ENCODE data around the gene VWA1. TPM values are rescaled to one million over a fixed set of nuclear protein-coding genes. Genes with fewer than 3 reads are reported as not detected.
"Not testable (repeated sequence)": the region's sequence is repeated elsewhere in the genome, so short reads cannot be mapped to it uniquely, and the experiment has no call there.

The VWA1 gene
- polyA plus RNA-seq, 3 donors: 61.7 to 76.0 (median 75.6) TPM

GRCh38 chr1:1480488-1480867, 45.0 kb downstream of the VWA1 start:
- DNase-seq: not testable (repeated sequence)

- DNase-seq: not testable (repeated sequence)
Measured at GRCh38 chr1:1481811-1482210, 46.3 kb downstream of the VWA1 start.

DNA sequence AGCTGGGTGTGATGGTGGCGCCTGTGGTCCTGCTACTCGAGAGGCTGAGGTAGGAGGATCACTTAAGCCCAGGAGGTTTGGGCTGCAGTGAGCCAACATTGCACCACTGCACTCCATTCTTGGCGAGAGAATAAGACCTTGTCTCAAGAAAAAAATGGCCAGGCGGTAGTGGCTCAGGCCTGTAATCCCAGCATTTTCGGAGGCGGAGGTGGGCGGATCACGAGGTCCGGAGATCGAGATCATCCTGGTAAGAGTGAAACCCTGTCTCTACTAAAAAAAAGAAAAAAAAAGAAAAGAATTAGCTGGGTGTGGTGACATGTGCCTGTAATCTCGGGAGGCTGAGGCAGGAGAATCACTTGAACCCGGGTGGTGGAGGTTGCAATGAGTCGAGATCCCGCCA, 47.4 kb downstream of the VWA1 start:
- no peak for DNase-seq

GRCh38 chr1:1483714-1484113, 48.2 kb downstream of the VWA1 start:
- no peak for DNase-seq

DNA sequence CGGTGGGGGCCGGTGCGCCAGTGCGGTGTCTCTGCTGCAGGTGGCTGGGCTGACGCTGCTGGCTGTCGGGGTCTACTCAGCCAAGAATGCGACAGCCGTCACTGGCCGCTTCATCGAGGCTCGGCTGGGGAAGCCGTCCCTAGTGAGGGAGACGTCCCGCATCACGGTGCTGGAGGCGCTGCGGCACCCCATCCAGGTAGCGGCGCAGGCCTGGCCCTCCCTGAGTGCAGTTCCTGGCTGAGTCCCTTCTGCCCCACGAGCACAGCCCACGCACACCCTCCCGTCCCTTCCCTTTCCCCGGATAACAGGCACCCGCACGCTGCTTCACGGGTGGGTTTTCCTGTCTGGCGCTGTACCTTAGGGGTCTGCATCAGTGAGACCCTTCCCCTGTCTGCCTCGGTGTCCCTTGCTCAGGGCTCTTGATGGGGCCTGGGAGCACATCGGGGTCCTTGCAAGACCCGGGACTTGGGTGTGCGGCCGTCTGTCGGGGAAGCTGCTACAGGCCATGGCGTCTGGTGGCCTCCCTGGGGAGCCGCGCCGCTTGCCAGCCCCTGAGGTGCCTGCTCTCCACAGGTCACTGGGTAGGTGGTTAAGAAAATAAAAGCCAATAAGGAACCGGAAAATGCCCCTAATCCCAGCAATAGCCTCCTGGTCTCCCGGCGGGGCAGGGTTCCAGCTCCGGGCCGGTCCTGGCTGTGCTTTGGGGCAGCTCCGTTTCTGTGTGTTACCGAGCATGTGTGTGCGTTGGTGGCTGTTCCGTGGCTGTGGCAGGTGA, 49.7 kb downstream of the VWA1 start:
- not testable (repeated sequence) for DNase-seq

DNA sequence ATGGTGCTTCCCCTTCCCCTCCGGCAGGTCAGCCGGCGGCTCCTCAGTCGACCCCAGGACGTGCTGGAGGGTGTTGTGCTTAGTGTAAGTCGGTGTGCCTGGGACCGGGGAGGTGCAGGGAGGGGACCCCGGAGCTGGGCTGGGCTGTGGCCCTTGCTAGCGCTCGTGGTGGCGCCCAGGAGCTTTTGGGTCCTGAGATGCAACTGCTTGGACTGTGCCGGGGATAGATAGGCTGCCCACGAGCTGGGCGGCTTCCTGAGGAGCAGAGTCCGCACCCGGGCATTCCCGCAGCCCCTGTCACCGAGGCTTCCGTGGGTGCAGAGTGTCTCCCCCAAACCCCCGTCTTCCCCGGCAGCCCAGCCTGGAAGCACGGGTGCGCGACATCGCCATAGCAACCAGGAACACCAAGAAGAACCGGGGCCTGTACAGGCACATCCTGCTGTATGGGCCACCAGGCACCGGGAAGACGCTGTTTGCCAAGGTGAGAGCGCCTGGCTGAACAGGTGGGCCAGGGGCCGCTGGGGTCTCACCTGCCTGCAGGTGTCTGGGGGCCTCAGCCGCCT, 50.3 kb downstream of the VWA1 start:
- not testable (repeated sequence) for DNase-seq

DNA sequence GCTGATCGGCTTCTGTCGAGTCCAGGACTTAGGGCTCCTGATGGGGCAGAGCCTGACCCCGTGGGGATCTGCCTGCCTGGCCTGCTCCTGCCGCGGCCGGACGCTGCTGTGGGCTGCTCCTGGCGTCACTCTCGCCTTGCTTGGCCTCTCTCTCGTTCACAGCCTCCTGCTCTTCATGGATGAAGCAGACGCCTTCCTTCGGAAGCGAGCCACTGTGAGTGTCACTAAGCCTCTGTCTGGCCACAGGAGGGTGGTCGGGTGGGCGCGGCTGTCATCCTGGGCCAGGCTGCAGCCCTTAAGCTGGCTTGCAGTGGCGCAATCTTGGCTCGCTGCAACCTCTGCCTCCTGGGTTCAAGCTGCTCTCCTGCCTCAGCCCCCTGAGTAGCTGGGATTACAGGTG, 52.2 kb downstream of the VWA1 start:
- no peak for DNase-seq

DNA sequence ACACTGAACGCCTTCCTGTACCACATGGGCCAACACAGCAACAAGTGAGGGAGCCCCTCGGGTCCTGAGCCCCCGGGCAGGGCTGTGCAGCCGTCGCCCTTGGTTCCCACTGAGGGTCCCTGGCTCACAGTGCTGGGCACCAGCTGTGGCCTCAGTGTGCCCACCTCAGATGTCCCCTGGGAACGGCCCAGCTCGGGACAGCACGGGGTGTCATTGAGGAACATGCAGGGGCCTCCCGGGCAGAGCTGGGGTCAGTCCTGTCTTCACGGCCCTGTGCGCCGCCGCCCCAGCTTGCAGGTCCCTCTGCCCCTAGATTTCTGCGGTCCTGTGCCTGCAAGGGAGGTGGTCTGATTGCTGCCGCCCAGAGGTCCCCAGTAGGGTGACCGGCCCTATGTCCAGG, 53.7 kb downstream of the VWA1 start:
- DNase-seq: no peak

GRCh38 chr1:1489861-1490260, 54.4 kb downstream of the VWA1 start:
- DNase-seq: no peak

DNA sequence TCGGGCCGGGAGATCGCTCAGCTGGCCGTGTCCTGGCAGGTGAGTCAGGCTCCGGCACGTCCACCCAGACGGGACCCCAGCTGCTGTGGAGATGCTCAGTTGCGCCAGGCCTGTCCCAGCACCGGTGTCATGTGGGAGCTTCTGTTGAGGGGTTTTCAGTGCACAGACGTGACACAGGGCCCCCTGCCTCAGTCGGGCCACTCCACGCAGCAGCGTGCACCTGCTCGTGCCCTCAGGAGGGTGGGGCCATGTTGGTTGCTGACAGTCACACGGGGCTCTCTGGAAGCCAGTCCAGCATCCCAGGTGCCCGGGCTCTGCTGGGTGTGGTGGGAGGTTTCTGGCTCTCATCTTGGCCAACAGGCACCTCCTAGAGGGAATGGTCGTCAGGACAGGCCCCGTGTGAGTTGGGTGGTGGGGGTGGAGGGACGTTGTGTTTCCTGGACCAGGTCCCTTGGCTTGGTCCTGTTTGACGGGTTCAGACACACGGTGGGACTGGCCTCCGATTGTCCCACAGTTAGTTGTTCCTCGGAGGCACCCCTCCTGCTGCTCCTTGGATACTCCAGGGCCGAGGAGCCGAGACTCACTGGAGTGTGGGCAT, 55.2 kb downstream of the VWA1 start:
- no peak for DNase-seq

DNA sequence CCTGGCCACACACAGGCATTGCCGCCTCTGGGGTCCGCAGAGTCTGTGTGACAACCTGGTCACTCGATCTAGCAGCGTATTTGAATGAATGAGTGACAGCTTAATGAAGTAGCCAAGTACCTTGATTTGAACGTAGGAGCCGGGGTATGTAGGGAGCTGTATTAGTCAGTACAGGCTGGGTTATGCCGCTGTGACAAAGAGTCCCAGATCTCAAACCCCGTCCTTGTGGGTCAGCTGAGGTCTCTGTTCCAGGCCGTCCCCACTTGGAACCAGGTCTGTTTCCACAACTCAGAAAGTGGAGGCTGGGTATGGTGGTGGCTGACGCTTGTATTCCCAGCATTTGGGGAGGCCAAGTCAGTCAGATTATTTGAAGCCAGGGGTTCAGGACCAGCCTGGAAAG, 56.1 kb downstream of the VWA1 start:
- DNase-seq: no peak

Other genes starting within 250 kb of the VWA1 start
- 1 to 10 TPM in 1 of 3 donors, under 1 TPM in 2; 0.75 to 1.2 (median 0.89) TPM for gene TNFRSF18, start 229.1 kb upstream of the VWA1 start, polyA plus RNA-seq (ENCODE audit: insufficient read length in 3 of 3)
- 1 to 10 TPM; 1.5 to 2.7 (median 2.7) TPM for gene TNFRSF4, start 221.5 kb upstream of the VWA1 start, polyA plus RNA-seq (ENCODE audit: insufficient read length in 3 of 3)
- gene SDF4, start 203.7 kb upstream of the VWA1 start, polyA plus RNA-seq (ENCODE audit: insufficient read length in 3 of 3): 100 to 1,000 TPM; 134 to 147 (median 135) TPM
- gene B3GALT6, start 203.5 kb upstream of the VWA1 start, polyA plus RNA-seq (ENCODE audit: insufficient read length in 3 of 3): 10 to 100 TPM; 22.3 to 27.1 (median 25.0) TPM
- gene C1QTNF12, start 189.0 kb upstream of the VWA1 start, polyA plus RNA-seq (ENCODE audit: insufficient read length in 3 of 3): 10 to 100 TPM; 13.8 to 18.4 (median 13.8) TPM
- gene UBE2J2, start 161.8 kb upstream of the VWA1 start, polyA plus RNA-seq (ENCODE audit: insufficient read length in 3 of 3): 10 to 100 TPM; 51.7 to 58.8 (median 54.6) TPM
- 1 to 10 TPM; 5.9 to 9.0 (median 7.6) TPM for gene SCNN1D, start 155.3 kb upstream of the VWA1 start, polyA plus RNA-seq (ENCODE audit: insufficient read length in 3 of 3)
- gene ACAP3, start 127.8 kb upstream of the VWA1 start, polyA plus RNA-seq (ENCODE audit: insufficient read length in 3 of 3): 10 to 100 TPM; 33.2 to 35.6 (median 33.5) TPM
- gene PUSL1, start 127.1 kb upstream of the VWA1 start, polyA plus RNA-seq (ENCODE audit: insufficient read length in 3 of 3): 10 to 100 TPM in 2 of 3 donors, 1 to 10 TPM in 1; 8.8 to 11.7 (median 11.2) TPM
- gene INTS11, start 111.0 kb upstream of the VWA1 start, polyA plus RNA-seq (ENCODE audit: insufficient read length in 3 of 3): 100 to 1,000 TPM; 110 to 159 (median 153) TPM
- gene CPTP, start 110.9 kb upstream of the VWA1 start, polyA plus RNA-seq (ENCODE audit: insufficient read length in 3 of 3): 10 to 100 TPM; 15.2 to 21.4 (median 19.0) TPM
- under 1 TPM; 0.39 to 0.57 (median 0.49) TPM for gene TAS1R3, start 104.4 kb upstream of the VWA1 start, polyA plus RNA-seq (ENCODE audit: insufficient read length in 3 of 3)
- gene DVL1, start 86.3 kb upstream of the VWA1 start, polyA plus RNA-seq (ENCODE audit: insufficient read length in 3 of 3): 10 to 100 TPM; 39.7 to 47.5 (median 45.8) TPM
- gene MXRA8, start 77.1 kb upstream of the VWA1 start, polyA plus RNA-seq (ENCODE audit: insufficient read length in 3 of 3): 100 to 1,000 TPM; 193 to 231 (median 215) TPM
- 100 to 1,000 TPM in 1 of 3 donors, 10 to 100 TPM in 2; 78.1 to 110 (median 93.9) TPM for gene AURKAIP1, start 60.5 kb upstream of the VWA1 start, polyA plus RNA-seq (ENCODE audit: insufficient read length in 3 of 3)
- 100 to 1,000 TPM; 218 to 373 (median 330) TPM for gene CCNL2, start 36.4 kb upstream of the VWA1 start, polyA plus RNA-seq (ENCODE audit: insufficient read length in 3 of 3)
- 100 to 1,000 TPM; 116 to 128 (median 120) TPM for gene MRPL20, start 28.4 kb upstream of the VWA1 start, polyA plus RNA-seq (ENCODE audit: insufficient read length in 3 of 3)
- 10 to 100 TPM in 2 of 3 donors, 1 to 10 TPM in 1; 9.0 to 15.7 (median 12.0) TPM for gene ANKRD65, start 14.4 kb upstream of the VWA1 start, polyA plus RNA-seq (ENCODE audit: insufficient read length in 3 of 3)
- 1 to 10 TPM; 2.8 to 5.1 (median 4.6) TPM for gene ATAD3C, start 14.0 kb downstream of the VWA1 start, polyA plus RNA-seq (ENCODE audit: insufficient read length in 3 of 3)
- gene ATAD3B, start 36.1 kb downstream of the VWA1 start, polyA plus RNA-seq (ENCODE audit: insufficient read length in 3 of 3): 10 to 100 TPM; 14.7 to 22.7 (median 19.2) TPM
- gene ATAD3A, start 76.5 kb downstream of the VWA1 start, polyA plus RNA-seq (ENCODE audit: insufficient read length in 3 of 3): 10 to 100 TPM; 28.5 to 33.5 (median 32.7) TPM
- 1 to 10 TPM; 5.0 to 9.6 (median 8.6) TPM for gene TMEM240, start 104.9 kb downstream of the VWA1 start, polyA plus RNA-seq (ENCODE audit: insufficient read length in 3 of 3)
- gene SSU72, start 139.2 kb downstream of the VWA1 start, polyA plus RNA-seq (ENCODE audit: insufficient read length in 3 of 3): 10 to 100 TPM; 84.8 to 85.3 (median 84.9) TPM
- 1 to 10 TPM; 2.1 to 4.8 (median 3.4) TPM for gene FNDC10, start 164.4 kb downstream of the VWA1 start, polyA plus RNA-seq (ENCODE audit: insufficient read length in 3 of 3)
- gene MIB2, start 179.8 kb downstream of the VWA1 start, polyA plus RNA-seq (ENCODE audit: insufficient read length in 3 of 3): 10 to 100 TPM; 46.2 to 72.1 (median 56.6) TPM
- 10 to 100 TPM; 22.6 to 34.6 (median 34.1) TPM for gene MMP23B, start 196.5 kb downstream of the VWA1 start, polyA plus RNA-seq (ENCODE audit: insufficient read length in 3 of 3)
- gene CDK11B, start 223.3 kb downstream of the VWA1 start, polyA plus RNA-seq (ENCODE audit: insufficient read length in 3 of 3): 10 to 100 TPM; 38.5 to 44.2 (median 42.7) TPM